Activated T-cell treated with anti-CD3 and anti-CD28 coated beads, Interleukin-2, amount 50 U/mL, for 72 hours (primary cell): Measurements from ENCODE around the gene CCDC9. TPM values are rescaled to one million over a fixed set of nuclear protein-coding genes. Genes with fewer than 3 reads are reported as not detected.

Experiments
- ATAC-seq, 2 donors: fragments of 150-1000 bp; cut with Tn5 transposase; replicated peaks in 1 of 2; 2 replicates each; pipeline ENCODE4 v1.10.0; 2021; ENCODE audit warnings: moderate library complexity in 2 of 2, mild to moderate bottlenecking in 1 of 2
- DNase-seq, 2 donors: peaks; one replicate each; pipeline ENCODE4 v3.0.0; 2021 to 2022; ENCODE audit warnings: mixed read lengths in 1 of 2
- H3K27ac Mint-ChIP-seq: one replicate; pipeline ENCODE4 v1.8.0; 2022; ENCODE audit warnings: mild to moderate bottlenecking, moderate library complexity, mixed read lengths
- H3K27me3 Mint-ChIP-seq: one replicate; pipeline ENCODE4 v1.8.0; 2022; ENCODE audit warnings: low read depth, mixed read lengths
- H3K36me3 Mint-ChIP-seq, 2 donors: one replicate each; pipeline ENCODE4 v1.8.0; 2022; ENCODE audit warnings: mixed read lengths in 2 of 2, mild to moderate bottlenecking in 1 of 2; ENCODE audit not compliant: insufficient read depth in 2 of 2
- H3K4me1 Mint-ChIP-seq: one replicate; pipeline ENCODE4 v1.8.0; 2022; ENCODE audit warnings: low read depth, mixed read lengths
- H3K4me3 Mint-ChIP-seq, 2 donors: one replicate each; pipeline ENCODE4 v1.8.0; 2022; ENCODE audit warnings: mild to moderate bottlenecking in 2 of 2, mixed read lengths in 2 of 2, moderate library complexity in 2 of 2
- H3K9me3 Mint-ChIP-seq, 2 donors: one replicate each; pipeline ENCODE4 v1.8.0; 2022; ENCODE audit warnings: mixed read lengths in 2 of 2
- total RNA-seq, 2 donors: library from RNA; stranded (reverse); gene quantifications; one replicate each; pipeline ENCODE4 v1.2.3, GENCODE V29; 2022

CCDC9 gene
- total RNA-seq, 2 donors from 2014 or later, result 51.6 to 51.7 TPM

- Mint-ChIP-seq H3K27me3 (peaks cover 6% of the 10 kb centered on the region), H3K9me3 (no peaks in the 10 kb centered on the region), H3K27ac (no peak overlapping the region), H3K4me1 (peaks cover 6% of the 10 kb centered on the region), H3K36me3 (no peaks in the 10 kb centered on the region), H3K4me3 (no peak overlapping the region)
- no peak for DNase-seq
- ATAC-seq, result no peak
Observed at GRCh38 chr19:47306303-47306702, 50.0 kb downstream of the CCDC9 start.

GRCh38 chr19:47309038-47309437, 52.7 kb downstream of the CCDC9 start:
- Mint-ChIP-seq H3K27me3 (peaks cover 6% of the 10 kb centered on the region), H3K36me3 (no peaks in the 10 kb centered on the region), H3K4me1 (peaks cover 6% of the 10 kb centered on the region), H3K27ac (no peak overlapping the region), H3K4me3 (no peak overlapping the region), H3K9me3 (no peaks in the 10 kb centered on the region)
- ATAC-seq (no peak), DNase-seq (no peak)

GRCh38 chr19:47309608-47310007, 53.3 kb downstream of the CCDC9 start, which contains the start of gene C5AR1:
TSS of gene C5AR1 (plus strand) at chr19:47309861. CDS start at chr19:47309896, 35 bp downstream.
- Mint-ChIP-seq H3K27me3 (peaks cover 6% of the 10 kb centered on the region), H3K4me3 (no peak within 1 kb of the TSS), H3K9me3 (no peaks in the 10 kb centered on the region), H3K27ac (no peak within 1 kb of the TSS), H3K36me3 (no peaks in the 10 kb centered on the region), H3K4me1 (peaks cover 6% of the 10 kb centered on the region)
- DNase-seq (no peak), ATAC-seq (no peak)

GRCh38 chr19:47310323-47310722, 54.0 kb downstream of the CCDC9 start:
- no peaks in the 10 kb centered on the region for H3K9me3 Mint-ChIP-seq

GRCh38 chr19:47310819-47311218, 54.5 kb downstream of the CCDC9 start:
- H3K27me3 Mint-ChIP-seq, result peaks cover 6% of the 10 kb centered on the region
- H3K4me3 Mint-ChIP-seq, result no peak overlapping the region
- H3K27ac Mint-ChIP-seq, result no peak overlapping the region
- ATAC-seq (no peak), DNase-seq (no peak)
- no peaks in the 10 kb centered on the region for H3K9me3 Mint-ChIP-seq
- H3K4me1 Mint-ChIP-seq, result peaks cover 7% of the 10 kb centered on the region
- H3K36me3 Mint-ChIP-seq, result no peaks in the 10 kb centered on the region

More at GRCh38 chr19:47310323-47310722, 54.0 kb downstream of the CCDC9 start:
- H3K4me3 Mint-ChIP-seq, result no peak overlapping the region
- DNase-seq, result no peak
- H3K36me3 Mint-ChIP-seq, result no peaks in the 10 kb centered on the region
- no peak for ATAC-seq
- H3K27ac Mint-ChIP-seq, result no peak overlapping the region
- peaks cover 5% of the 10 kb centered on the region for H3K4me1 Mint-ChIP-seq
- peaks cover 6% of the 10 kb centered on the region for H3K27me3 Mint-ChIP-seq

- no peaks in the 10 kb centered on the region for H3K36me3 Mint-ChIP-seq
- H3K4me3 Mint-ChIP-seq, result no peak overlapping the region
- H3K9me3 Mint-ChIP-seq, result no peaks in the 10 kb centered on the region
- DNase-seq, result no peak
- no peak overlapping the region for H3K27ac Mint-ChIP-seq
- ATAC-seq, result no peak
- H3K4me1 Mint-ChIP-seq, result peaks cover 7% of the 10 kb centered on the region
- peaks cover 6% of the 10 kb centered on the region for H3K27me3 Mint-ChIP-seq
Observed at GRCh38 chr19:47312366-47313006, 56.2 kb downstream of the CCDC9 start.

GRCh38 chr19:47313754-47314295, 57.5 kb downstream of the CCDC9 start:
- no peak for DNase-seq
- no peak for ATAC-seq
- Mint-ChIP-seq H3K36me3 (no peaks in the 10 kb centered on the region), H3K4me1 (peaks cover 7% of the 10 kb centered on the region), H3K27me3 (peaks cover 6% of the 10 kb centered on the region), H3K4me3 (no peak overlapping the region), H3K27ac (no peak overlapping the region), H3K9me3 (no peaks in the 10 kb centered on the region)

GRCh38 chr19:47315125-47315821, 58.9 kb downstream of the CCDC9 start:
- no peak overlapping the region for H3K27ac Mint-ChIP-seq
- peaks cover 7% of the 10 kb centered on the region for H3K4me1 Mint-ChIP-seq
- H3K4me3 Mint-ChIP-seq, result no peak overlapping the region
- ATAC-seq (peak; percentile 78 to 91), DNase-seq (peak; percentile 27 to 33)
- no peaks in the 10 kb centered on the region for H3K9me3 Mint-ChIP-seq
- H3K27me3 Mint-ChIP-seq, result peaks cover 5% of the 10 kb centered on the region
- H3K36me3 Mint-ChIP-seq, result no peaks in the 10 kb centered on the region

GRCh38 chr19:47316513-47316912, 60.2 kb downstream of the CCDC9 start:
- Mint-ChIP-seq H3K27me3 (peaks cover 8% of the 10 kb centered on the region), H3K4me3 (no peak overlapping the region), H3K36me3 (no peaks in the 10 kb centered on the region), H3K9me3 (no peaks in the 10 kb centered on the region), H3K27ac (no peak overlapping the region), H3K4me1 (peaks cover 7% of the 10 kb centered on the region)
- ATAC-seq, result no peak
- no peak for DNase-seq

GRCh38 chr19:47319923-47320871, 63.9 kb downstream of the CCDC9 start:
- Mint-ChIP-seq H3K36me3 (no peaks in the 10 kb centered on the region), H3K9me3 (no peaks in the 10 kb centered on the region), H3K27me3 (peaks cover 21% of the 10 kb centered on the region), H3K27ac (no peak overlapping the region), H3K4me1 (peaks cover 5% of the 10 kb centered on the region), H3K4me3 (no peak overlapping the region)
- ATAC-seq (no peak), DNase-seq (no peak)
